Fibroblast of mammary gland (primary cell): ENCODE results near the gene HIPK2.

Experiments used
- DNase-seq: peaks from one replicate; pipeline ENCODE4 v3.0.0-alpha.2; 2010; ENCODE audit warnings: low read depth
- H3K4me3 ChIP-seq: 2 replicates; pipeline ENCODE4 v1.5.1; 2011; ENCODE audit warnings: low read depth, mild to moderate bottlenecking, low read length, moderate library complexity; ENCODE audit not compliant: control insufficient read depth
- CTCF ChIP-seq: conservative IDR thresholded peaks from 2 replicates; pipeline ENCODE4 v1.5.1; 2011; ENCODE audit warnings: low read depth, low read length, inconsistent platforms; ENCODE audit not compliant: control insufficient read depth, insufficient read depth

The HIPK2 gene

GRCh38 chr7:139583826-139584553, 193.8 kb downstream of the HIPK2 start:
- no peak for DNase-seq
- no peak overlapping the region for H3K4me3 ChIP-seq
- no peak for TF ChIP-seq CTCF

GRCh38 chr7:139582671-139583155, 195.1 kb downstream of the HIPK2 start:
- no peak for TF ChIP-seq CTCF
- no peak overlapping the region for H3K4me3 ChIP-seq
- no peak for DNase-seq

- no peak for DNase-seq
- no peak for TF ChIP-seq CTCF
- H3K4me3 ChIP-seq, result no peak overlapping the region
Measured at GRCh38 chr7:139582130-139582650, 195.6 kb downstream of the HIPK2 start.

GRCh38 chr7:139580435-139580834, 197.4 kb downstream of the HIPK2 start:
- H3K4me3 ChIP-seq, result no peak overlapping the region
- TF ChIP-seq CTCF, result no peak
- no peak for DNase-seq

GRCh38 chr7:139576179-139576973, 201.4 kb downstream of the HIPK2 start:
- no peak for DNase-seq
- TF ChIP-seq CTCF, result no peak

GRCh38 chr7:139575338-139575680, 202.5 kb downstream of the HIPK2 start:
- no peak for TF ChIP-seq CTCF
- DNase-seq, result no peak
- H3K4me3 ChIP-seq, result no peak overlapping the region

More at GRCh38 chr7:139576179-139576973, 201.4 kb downstream of the HIPK2 start:
- H3K4me3 ChIP-seq, result no peak overlapping the region
